ENCODE measurements around the gene MUC5AC.
"Not testable (repeated sequence)": the region's sequence is repeated elsewhere in the genome, so short reads cannot be mapped to it uniquely, and the experiment has no call there.

Gene MUC5AC

GRCh38 chr11:1205987-1206331, 48.2 kb downstream of the MUC5AC start:
- Histone ChIP-seq H3K36me3 (ENCODE audit: insufficient read depth, low read depth, low read length) (no peaks in the 10 kb centered on the region), H3K9me3 (ENCODE audit: insufficient read depth, low read depth, low read length) (peaks cover 9% of the 10 kb centered on the region; the same call in 1 of the 2 replicates), H3K9ac (ENCODE audit: low read depth, low read length) (no peak overlapping the region), H3K27ac (ENCODE audit: low read length) (no peak overlapping the region), H3K27me3 (ENCODE audit: insufficient read depth, low read length) (no peaks in the 10 kb centered on the region), H3K4me1 (ENCODE audit: insufficient read depth, low read length) (no peaks in the 10 kb centered on the region), H3K4me3 (ENCODE audit: low read length) (no peak overlapping the region)

GRCh38 chr11:1206391-1207271, 48.9 kb downstream of the MUC5AC start:
- Histone ChIP-seq H3K36me3 (ENCODE audit: insufficient read depth, low read depth, low read length) (no peaks in the 10 kb centered on the region), H3K9ac (ENCODE audit: low read depth, low read length) (no peak overlapping the region), H3K27me3 (ENCODE audit: insufficient read depth, low read length) (no peaks in the 10 kb centered on the region), H3K27ac (ENCODE audit: low read length) (no peak overlapping the region), H3K9me3 (ENCODE audit: insufficient read depth, low read depth, low read length) (peaks cover 15% of the 10 kb centered on the region), H3K4me3 (ENCODE audit: low read length) (no peak overlapping the region), H3K4me1 (ENCODE audit: insufficient read depth, low read length) (no peaks in the 10 kb centered on the region)

- Histone ChIP-seq H3K9ac (ENCODE audit: low read depth, low read length) (no peak overlapping the region), H3K27me3 (ENCODE audit: insufficient read depth, low read length) (no peaks in the 10 kb centered on the region), H3K27ac (ENCODE audit: low read length) (no peak overlapping the region), H3K4me3 (ENCODE audit: low read length) (no peak overlapping the region), H3K9me3 (ENCODE audit: insufficient read depth, low read depth, low read length) (peaks cover 25% of the 10 kb centered on the region), H3K36me3 (ENCODE audit: insufficient read depth, low read depth, low read length) (no peaks in the 10 kb centered on the region), H3K4me1 (ENCODE audit: insufficient read depth, low read length) (no peaks in the 10 kb centered on the region)
Observed at GRCh38 chr11:1207401-1208143, 49.8 kb downstream of the MUC5AC start.

GRCh38 chr11:1208144-1208393, 50.3 kb downstream of the MUC5AC start:
- H3K27me3 ChIP-seq (ENCODE audit: insufficient read depth, low read length) = 0 out of 2 replicates have a peak, but pooled peaks cover under 1% of the 10 kb centered on the region
- H3K4me3 ChIP-seq (ENCODE audit: low read length) = no peak overlapping the region
- no peak overlapping the region for H3K9ac ChIP-seq (ENCODE audit: low read depth, low read length)
- H3K4me1 ChIP-seq (ENCODE audit: insufficient read depth, low read length) = no peaks in the 10 kb centered on the region
- H3K27ac ChIP-seq (ENCODE audit: low read length) = no peak overlapping the region
- H3K9me3 ChIP-seq (ENCODE audit: insufficient read depth, low read depth, low read length) = peaks cover 25% of the 10 kb centered on the region
- H3K36me3 ChIP-seq (ENCODE audit: insufficient read depth, low read depth, low read length) = no peaks in the 10 kb centered on the region

- H3K9ac ChIP-seq (ENCODE audit: low read depth, low read length) = no peak overlapping the region
- peaks cover 25% of the 10 kb centered on the region for H3K9me3 ChIP-seq (ENCODE audit: insufficient read depth, low read depth, low read length)
- H3K27ac ChIP-seq (ENCODE audit: low read length) = no peak overlapping the region
- H3K4me1 ChIP-seq (ENCODE audit: insufficient read depth, low read length) = no peaks in the 10 kb centered on the region
- no peaks in the 10 kb centered on the region for H3K36me3 ChIP-seq (ENCODE audit: insufficient read depth, low read depth, low read length)
- H3K27me3 ChIP-seq (ENCODE audit: insufficient read depth, low read length) = 0 out of 2 replicates have a peak, but pooled peaks cover 3% of the 10 kb centered on the region
- no peak overlapping the region for H3K4me3 ChIP-seq (ENCODE audit: low read length)
Observed at GRCh38 chr11:1208394-1209261, 50.9 kb downstream of the MUC5AC start.

- H3K4me3 ChIP-seq (ENCODE audit: low read length) = no peak overlapping the region
- H3K4me1 ChIP-seq (ENCODE audit: insufficient read depth, low read length) = no peaks in the 10 kb centered on the region
- no peak overlapping the region for H3K9ac ChIP-seq (ENCODE audit: low read depth, low read length)
- H3K9me3 ChIP-seq (ENCODE audit: insufficient read depth, low read depth, low read length) = peaks cover 25% of the 10 kb centered on the region
- 0 out of 2 replicates have a peak, but pooled peaks cover 3% of the 10 kb centered on the region for H3K27me3 ChIP-seq (ENCODE audit: insufficient read depth, low read length)
- no peaks in the 10 kb centered on the region for H3K36me3 ChIP-seq (ENCODE audit: insufficient read depth, low read depth, low read length)
- no peak overlapping the region for H3K27ac ChIP-seq (ENCODE audit: low read length)
Observed at GRCh38 chr11:1209371-1210057, 51.8 kb downstream of the MUC5AC start.

- no peaks in the 10 kb centered on the region for H3K36me3 ChIP-seq (ENCODE audit: insufficient read depth, low read depth, low read length)
- H3K27me3 ChIP-seq (ENCODE audit: insufficient read depth, low read length) = 0 out of 2 replicates have a peak, but pooled peaks cover 8% of the 10 kb centered on the region
- no peaks in the 10 kb centered on the region for H3K4me1 ChIP-seq (ENCODE audit: insufficient read depth, low read length)
- H3K9me3 ChIP-seq (ENCODE audit: insufficient read depth, low read depth, low read length) = peaks cover 25% of the 10 kb centered on the region
- no peak overlapping the region for H3K9ac ChIP-seq (ENCODE audit: low read depth, low read length)
- H3K4me3 ChIP-seq (ENCODE audit: low read length) = no peak overlapping the region
- no peak overlapping the region for H3K27ac ChIP-seq (ENCODE audit: low read length)
Observed at GRCh38 chr11:1211838-1212237, 54.1 kb downstream of the MUC5AC start.

- peaks cover 17% of the 10 kb centered on the region for H3K9me3 ChIP-seq (ENCODE audit: insufficient read depth, low read depth, low read length)
- not testable (repeated sequence) for H3K36me3 ChIP-seq (ENCODE audit: insufficient read depth, low read depth, low read length); H3K27ac ChIP-seq (ENCODE audit: low read length); H3K9ac ChIP-seq (ENCODE audit: low read depth, low read length); H3K4me1 ChIP-seq (ENCODE audit: insufficient read depth, low read length); H3K27me3 ChIP-seq (ENCODE audit: insufficient read depth, low read length); H3K4me3 ChIP-seq (ENCODE audit: low read length)
Observed at GRCh38 chr11:1215826-1216225, 58.1 kb downstream of the MUC5AC start.

GRCh38 chr11:1217151-1217550, 59.4 kb downstream of the MUC5AC start:
- 0 out of 2 replicates have a peak, but pooled peaks cover 8% of the 10 kb centered on the region for H3K27me3 ChIP-seq (ENCODE audit: insufficient read depth, low read length)

GRCh38 chr11:1218256-1218787, 60.6 kb downstream of the MUC5AC start:
- Histone ChIP-seq H3K27ac (ENCODE audit: low read length) (no peak overlapping the region), H3K9ac (ENCODE audit: low read depth, low read length) (no peak overlapping the region), H3K4me3 (ENCODE audit: low read length) (no peak overlapping the region), H3K9me3 (ENCODE audit: insufficient read depth, low read depth, low read length) (no peaks in the 10 kb centered on the region; the same call in 1 of the 2 replicates), H3K27me3 (ENCODE audit: insufficient read depth, low read length) (0 out of 2 replicates have a peak, but pooled peaks cover 5% of the 10 kb centered on the region), H3K4me1 (ENCODE audit: insufficient read depth, low read length) (no peaks in the 10 kb centered on the region), H3K36me3 (ENCODE audit: insufficient read depth, low read depth, low read length) (no peaks in the 10 kb centered on the region)

More at GRCh38 chr11:1217151-1217550, 59.4 kb downstream of the MUC5AC start:
- peaks cover 5% of the 10 kb centered on the region for H3K9me3 ChIP-seq (ENCODE audit: insufficient read depth, low read depth, low read length)
- H3K36me3 ChIP-seq (ENCODE audit: insufficient read depth, low read depth, low read length) = no peaks in the 10 kb centered on the region
- H3K27ac ChIP-seq (ENCODE audit: low read length) = no peak overlapping the region
- no peaks in the 10 kb centered on the region for H3K4me1 ChIP-seq (ENCODE audit: insufficient read depth, low read length)
- no peak overlapping the region for H3K9ac ChIP-seq (ENCODE audit: low read depth, low read length)
- no peak overlapping the region for H3K4me3 ChIP-seq (ENCODE audit: low read length)

All from iPS-20b (cell line).